NCI-H748 (cell line): ENCODE results near the gene GIGYF2.
A peak's percentile ranks its signal among the peaks of the same experiment; 100 is the strongest.

Experiments
- DNase-seq: peaks from one replicate; lab custom pipeline; 2025; ENCODE audit not compliant: unreplicated experiment; lab: John Stamatoyannopoulos, UW

Gene GIGYF2

DNA sequence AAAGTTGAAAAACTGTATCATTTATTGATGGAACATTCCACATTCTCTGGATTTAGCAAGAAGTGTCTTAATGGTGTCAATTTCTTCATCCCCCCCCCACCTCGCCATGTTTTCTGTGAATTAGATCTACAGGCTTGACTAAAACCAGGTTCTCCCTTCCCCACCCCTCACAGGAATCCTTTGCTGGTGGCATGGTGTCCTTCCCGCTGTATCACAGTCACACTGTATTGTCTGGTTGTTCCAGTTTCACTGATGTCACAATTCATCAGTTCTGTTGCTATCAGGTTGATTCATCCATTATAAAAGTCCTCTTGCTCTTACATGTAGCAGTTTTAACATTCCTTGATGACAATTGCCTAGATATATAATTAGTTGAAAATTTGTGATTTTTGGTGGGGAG is 166.9 kb downstream of the GIGYF2 start:
- no peak for DNase-seq

DNA sequence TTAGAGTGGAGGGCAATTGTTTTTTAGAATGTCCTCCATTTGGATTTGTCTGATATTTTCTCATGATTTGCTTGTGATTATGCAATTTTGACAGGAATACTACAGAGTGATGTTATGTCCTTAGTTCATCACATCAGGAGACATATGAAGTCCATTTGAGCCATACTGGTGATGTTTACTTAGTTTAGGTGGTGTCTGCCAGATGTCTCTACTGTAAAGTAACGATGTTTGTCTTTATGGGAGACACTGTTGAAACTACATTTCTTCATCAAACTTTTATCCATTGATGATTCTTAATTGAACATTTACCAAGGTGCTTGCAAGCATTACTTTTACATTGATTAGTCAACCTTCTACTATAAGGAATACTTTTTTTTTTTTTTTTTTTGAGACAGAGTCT is 168.0 kb downstream of the GIGYF2 start:
- no peak for DNase-seq

DNA sequence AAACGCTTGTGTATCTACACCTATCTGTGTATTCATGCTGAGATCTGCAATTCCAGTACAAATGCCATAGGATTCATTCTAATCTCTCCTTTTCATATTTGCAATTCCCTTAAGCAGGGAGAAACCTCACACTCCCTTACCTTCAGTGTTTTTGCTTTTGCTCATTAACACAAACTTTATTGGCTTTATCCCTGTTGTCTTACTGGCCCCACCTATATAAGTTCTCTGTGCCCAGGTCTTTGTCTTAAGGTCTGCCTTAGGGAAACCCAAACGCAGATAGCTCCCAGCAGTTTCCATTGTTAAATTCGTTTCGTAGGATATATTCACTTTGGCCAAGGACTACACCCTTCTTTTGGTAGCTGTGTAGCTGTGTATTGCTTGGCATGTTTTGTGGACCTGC is 169.0 kb downstream of the GIGYF2 start:
- DNase-seq: no peak

- no peak for DNase-seq
These were observed 172.2 kb downstream of the GIGYF2 start for GRCh38 chr2:232869138-232870017.

GRCh38 chr2:232870018-232870765 is 173.1 kb downstream of the GIGYF2 start, which contains the start of gene SNORC:
TSS of gene SNORC (plus strand) at chr2:232870264. CDS start at chr2:232870342, 78 bp downstream.
- DNase-seq: no peak

DNA sequence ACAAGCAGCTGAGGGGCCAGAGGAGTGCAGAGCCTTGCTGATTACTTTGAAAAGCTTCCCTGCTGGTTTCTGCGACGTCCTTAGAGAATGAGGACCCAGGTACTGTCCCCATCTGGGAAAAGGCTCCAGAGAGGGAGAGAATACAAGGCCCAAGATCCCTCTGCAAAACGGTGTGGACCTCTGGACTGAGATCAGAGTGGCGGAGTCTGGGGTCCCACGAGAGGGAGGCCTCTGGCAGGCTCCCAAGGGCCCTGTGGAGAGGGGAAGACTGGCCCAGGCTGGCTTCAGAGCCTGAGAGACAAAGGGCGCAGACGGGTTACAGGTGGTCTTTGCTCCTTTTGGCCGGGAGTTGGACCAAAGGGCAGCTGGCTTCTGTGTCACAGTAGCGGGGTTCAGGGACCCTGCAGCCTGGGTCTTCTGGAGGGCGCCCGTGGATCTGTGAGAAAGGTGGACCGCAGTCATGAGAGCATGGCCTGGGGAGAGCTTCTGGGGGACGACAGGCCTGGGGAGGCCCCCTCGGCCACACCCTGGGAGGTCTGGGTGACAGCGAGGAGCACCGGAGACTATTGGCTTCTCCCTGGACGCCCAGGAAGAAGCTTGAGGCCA is 173.7 kb downstream of the GIGYF2 start:
- no peak for DNase-seq

DNA sequence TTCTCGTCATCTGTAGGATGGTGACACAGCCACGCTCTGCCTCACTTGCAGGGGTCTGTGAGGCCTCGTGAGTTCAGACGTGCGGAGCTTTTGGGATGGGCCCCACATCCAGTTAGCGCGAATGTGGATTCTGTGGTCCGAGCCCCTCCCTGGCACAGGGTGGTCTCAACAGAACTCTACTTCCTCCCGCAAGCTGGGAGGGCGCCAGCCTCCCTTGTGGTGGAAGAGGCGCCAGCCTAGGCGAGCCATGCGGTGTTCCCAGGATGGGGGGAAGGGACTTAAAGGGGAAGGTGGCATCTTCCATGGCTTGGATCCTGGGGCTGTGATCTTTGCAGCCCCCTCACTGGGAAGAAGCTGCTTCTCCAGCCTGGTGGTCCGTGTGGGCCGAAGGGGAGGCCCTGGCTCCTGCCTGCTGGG is 174.3 kb downstream of the GIGYF2 start:
- no peak for DNase-seq

- DNase-seq: no peak
These were observed 175.0 kb downstream of the GIGYF2 start for GRCh38 chr2:232871835-232872736.

GRCh38 chr2:232872826-232873225 is 175.7 kb downstream of the GIGYF2 start:
- DNase-seq: no peak

DNA sequence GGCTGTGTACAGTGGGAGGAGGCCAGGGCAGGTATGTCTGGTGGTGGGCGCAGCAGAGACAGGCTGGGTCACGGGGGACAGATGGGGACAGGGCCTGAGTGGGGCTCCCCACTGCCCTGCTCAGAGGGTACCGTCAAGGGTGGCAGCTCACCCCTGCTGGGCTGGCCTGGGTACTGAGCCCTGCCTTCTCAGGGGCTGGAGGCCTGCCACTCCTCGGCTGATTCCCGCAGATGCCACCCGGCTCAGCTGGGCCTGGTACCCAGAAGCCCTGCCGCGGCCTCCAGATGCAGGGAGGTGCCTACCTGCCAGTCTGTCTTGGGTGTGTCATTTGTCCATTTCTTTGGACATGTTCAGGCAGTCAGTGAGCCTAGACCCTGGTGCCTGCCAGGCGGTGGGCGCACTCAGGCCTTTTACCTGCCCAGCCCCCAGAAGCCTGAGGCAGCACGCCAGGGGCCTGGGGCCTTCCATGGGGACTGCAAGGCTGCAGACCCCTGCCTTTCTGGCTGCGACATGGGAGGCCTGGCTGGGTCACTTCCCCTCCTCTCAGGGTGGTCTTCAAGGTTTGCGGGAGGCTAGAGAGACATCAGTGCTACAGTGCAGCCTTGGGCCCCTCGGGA is 176.3 kb downstream of the GIGYF2 start:
- no peak for DNase-seq

- no peak for DNase-seq
These were observed 176.9 kb downstream of the GIGYF2 start for GRCh38 chr2:232873909-232874641.

DNA sequence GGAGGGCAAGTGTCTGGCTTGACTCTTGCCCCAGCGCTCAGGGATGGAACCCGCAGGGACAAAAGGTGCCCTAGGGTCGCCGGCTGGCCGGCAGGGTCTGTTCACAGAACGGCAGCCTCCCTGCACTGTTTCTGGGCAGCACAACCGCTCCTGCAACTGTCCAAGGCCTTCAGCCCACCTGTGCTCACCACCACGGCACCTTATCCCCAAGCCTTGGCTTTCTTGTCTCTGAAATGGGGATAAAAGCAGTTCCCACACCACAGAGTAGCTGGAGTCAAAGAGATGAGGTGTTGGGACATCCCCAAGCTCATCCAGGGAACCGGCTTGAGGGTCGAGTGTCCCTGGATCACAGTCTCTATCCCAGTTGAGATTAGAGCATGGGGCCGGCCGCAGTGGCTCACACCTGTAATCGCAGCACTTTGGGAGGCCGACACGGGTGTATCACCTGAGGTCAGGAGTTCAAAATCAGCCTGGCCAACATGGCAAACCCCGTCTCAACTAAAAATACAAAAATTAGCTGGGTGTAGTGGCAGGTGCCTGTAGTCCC is 177.6 kb downstream of the GIGYF2 start:
- DNase-seq: no peak

GRCh38 chr2:232875256-232876121 is 178.4 kb downstream of the GIGYF2 start:
- DNase-seq: peak; percentile 38

DNA sequence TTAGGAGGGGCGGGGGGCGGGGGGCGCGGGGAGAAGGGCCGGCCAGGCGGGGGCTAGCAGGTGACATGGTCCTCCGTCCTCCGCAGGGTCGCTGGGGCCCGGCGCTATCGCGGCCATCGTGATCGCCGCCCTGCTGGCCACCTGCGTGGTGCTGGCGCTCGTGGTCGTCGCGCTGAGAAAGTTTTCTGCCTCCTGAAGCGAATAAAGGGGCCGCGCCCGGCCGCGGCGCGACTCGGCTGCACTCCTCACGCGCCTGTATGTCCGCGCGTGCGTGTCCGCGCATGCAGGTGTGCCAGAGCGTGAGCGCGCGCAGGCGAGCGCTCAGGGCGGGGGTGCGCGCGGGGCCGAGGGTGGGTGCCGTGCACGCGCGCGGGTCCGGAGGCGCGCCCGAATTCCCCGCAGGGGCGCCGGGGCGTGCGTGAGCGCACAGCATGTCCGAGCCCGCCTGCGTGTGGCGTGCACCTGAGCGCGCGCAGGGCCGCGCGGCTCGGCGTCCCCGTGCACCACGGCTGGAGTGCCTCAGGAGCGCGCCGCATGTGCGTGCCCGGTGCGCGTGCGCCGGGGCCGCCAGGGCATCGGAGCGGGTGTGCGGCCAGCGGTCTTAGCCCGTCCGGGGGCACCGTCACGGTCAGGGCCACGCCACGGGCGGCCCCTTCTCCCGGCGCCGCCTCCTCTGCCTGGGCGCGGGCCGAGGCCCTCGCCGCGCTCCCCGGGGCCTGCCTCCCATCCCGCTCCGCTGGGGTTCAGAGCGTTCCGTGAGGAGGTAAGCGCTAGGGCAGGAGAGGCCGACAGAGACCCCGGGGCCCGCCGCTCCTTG is 179.2 kb downstream of the GIGYF2 start:
- DNase-seq: peak; percentile 80

GRCh38 chr2:232876978-232877441 is 179.9 kb downstream of the GIGYF2 start:
- no peak for DNase-seq

GRCh38 chr2:232877940-232878511 is 180.9 kb downstream of the GIGYF2 start:
- no peak for DNase-seq
